Muscle of back (tissue), 11 donors: ENCODE results near the gene TMEM45A. TPM values are rescaled to one million over a fixed set of nuclear protein-coding genes. Genes with fewer than 3 reads are reported as not detected.
"Not testable (repeated sequence)": the region's sequence is repeated elsewhere in the genome, so short reads cannot be mapped to it uniquely, and the experiment has no call there.

ENCODE experiments used
- DNase-seq, 3 donors: peaks; one replicate each; pipeline versions ENCODE4 v3.0.0 to v3.0.0-alpha.2; 2013
- polyA plus RNA-seq, 10 donors: library from polyadenylated mRNA; unstranded; fragments of 120-200 nt; gene quantifications; one replicate each; pipeline ENCODE4 v1.2.1, GENCODE V29; 2013; ENCODE audit not compliant: insufficient read length in 10 of 10

Gene TMEM45A
- polyA plus RNA-seq, 10 donors = 16.0 to 38.5 (median 22.4) TPM

DNA sequence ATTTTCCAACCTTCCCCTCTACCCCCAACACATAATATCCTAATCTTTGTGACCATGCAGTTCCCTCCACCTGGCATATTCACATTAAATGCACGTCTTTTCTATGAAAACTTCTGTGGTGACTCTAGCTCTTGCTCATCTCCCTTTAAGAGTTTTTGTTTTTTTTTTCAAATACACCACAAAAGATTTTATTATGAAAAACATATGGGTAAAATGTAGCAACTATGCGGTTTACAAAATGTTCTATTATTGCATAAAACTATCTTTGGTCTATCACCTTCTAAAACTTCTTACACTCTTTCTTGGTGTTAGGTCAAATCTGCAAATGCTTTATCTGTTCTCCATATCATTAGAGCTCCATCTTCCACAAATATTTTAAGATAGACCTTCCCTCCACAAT, 78.4 kb downstream of the TMEM45A start:
- DNase-seq = no peak

DNA sequence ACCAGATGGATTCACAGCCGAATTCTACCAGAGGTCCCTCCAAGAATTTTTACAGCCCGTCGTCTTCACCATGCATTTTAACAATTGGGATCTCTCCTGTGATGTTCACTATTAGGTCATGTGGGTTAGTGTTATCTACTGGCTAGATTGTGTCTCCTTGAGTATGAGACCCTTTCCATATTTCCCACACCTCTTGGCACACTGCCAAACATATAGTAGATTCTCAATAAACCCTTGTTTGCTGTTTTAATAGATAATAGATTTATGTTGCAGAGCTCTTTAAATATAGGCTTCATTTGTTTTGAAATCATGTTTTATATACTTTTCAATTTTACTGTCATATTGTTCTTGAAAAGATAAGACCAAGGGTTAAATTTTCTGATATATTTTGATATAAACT, 82.1 kb downstream of the TMEM45A start:
- no peak for DNase-seq

DNA sequence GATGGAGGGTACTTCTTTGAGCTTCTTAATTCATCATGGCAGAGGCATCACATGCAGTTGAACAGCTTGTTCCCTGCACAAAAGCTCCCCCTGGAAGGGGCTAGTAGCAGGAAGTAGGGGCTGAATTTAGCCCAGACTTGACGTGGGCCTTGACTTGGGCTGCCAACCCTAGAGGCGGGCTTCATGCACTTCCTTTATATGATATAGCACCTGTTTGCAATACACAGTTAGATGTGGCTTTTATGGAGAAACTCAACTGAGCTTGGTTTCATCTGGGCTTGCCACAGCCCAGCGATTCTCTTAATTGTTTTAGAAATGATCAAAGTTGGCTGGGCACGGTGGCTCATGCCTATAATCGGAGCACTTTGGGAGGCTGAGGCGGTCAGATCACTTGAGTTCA, 83.3 kb downstream of the TMEM45A start:
- DNase-seq = no peak

DNA sequence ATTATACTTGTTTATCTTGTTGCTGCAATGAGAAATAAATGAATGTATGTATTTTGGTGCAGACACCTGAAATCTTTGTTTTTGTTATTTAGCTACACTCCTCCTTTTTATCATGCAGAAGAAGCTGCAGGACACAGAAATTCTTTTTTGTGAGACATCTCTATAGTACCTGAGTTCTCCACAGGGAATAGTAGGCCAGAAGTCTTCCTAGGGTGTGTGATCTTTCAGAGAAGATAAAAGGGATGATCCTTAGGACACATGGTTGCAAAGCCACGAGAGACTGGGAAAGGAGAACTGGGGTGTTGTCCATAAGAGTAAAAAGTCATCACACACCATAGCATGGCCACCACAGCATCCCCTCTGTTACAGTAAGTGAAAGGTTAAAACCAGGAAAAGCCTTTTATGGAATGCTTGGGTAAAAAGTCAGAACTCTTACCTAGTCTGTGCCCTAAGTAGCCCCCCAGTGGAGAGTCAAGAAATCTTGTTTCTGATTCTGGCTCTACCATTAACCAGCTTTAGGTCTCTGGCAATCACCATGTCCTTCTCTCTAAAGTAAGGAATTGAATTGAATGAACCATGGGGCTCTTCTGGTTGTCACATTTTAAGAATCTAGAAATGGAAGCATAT, 85.1 kb downstream of the TMEM45A start:
- no peak for DNase-seq

DNA sequence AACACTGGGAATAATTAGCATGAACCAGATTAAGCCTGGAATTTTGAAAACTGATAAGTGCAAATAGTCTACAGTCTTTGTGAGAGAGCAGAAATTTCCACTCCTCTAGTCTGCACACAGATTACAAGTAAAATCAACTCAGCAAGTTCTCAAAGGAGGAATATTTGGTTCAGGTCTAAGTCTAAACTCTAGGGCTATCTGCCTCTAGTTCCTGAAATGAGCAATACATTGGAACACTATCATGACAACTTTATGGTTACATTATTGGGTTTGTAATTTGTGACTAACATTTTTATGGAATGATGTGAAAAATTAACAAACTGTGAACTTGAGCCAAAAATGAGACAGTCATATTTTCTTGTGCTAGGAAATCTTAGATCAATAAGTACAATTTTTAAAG, 86.2 kb downstream of the TMEM45A start:
- no peak for DNase-seq

DNA sequence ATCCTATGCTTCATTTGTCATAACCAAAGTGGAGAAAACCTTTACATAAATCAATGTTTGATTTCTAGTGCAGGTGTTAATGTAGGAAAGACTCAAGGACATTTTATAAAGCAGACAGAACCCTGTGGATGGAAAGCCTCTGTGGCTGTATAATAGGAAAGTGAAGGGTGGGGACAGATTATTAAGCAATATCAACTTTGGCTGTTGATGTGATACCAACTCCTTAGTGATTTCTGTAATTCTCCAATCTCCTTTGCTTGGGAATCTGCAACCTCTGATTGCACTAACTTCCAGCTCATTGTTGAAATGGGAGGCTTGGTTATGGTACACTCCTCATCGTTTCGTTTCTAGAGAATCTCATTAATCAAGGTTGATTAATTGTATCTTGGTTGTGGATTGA, 87.7 kb downstream of the TMEM45A start:
- no peak for DNase-seq

DNA sequence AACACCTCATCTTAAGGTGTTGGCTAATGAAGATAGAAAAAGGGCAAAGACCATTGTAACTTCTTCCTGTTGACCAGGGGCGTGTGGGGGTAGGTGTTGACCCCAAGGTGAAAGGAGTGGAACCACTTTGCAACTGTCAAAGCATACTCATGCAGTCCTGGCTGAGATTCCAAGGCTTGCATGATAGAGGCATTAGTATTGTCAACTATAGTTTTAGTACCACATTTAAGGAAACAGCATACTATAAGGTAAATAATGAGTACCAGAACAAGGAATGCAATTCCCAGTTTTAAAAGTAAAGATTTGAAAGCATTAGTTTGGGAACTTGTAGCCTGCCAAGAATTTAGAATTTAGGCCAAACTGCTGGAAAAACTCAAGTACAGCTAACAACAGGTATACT, 89.2 kb downstream of the TMEM45A start:
- no peak for DNase-seq

DNA sequence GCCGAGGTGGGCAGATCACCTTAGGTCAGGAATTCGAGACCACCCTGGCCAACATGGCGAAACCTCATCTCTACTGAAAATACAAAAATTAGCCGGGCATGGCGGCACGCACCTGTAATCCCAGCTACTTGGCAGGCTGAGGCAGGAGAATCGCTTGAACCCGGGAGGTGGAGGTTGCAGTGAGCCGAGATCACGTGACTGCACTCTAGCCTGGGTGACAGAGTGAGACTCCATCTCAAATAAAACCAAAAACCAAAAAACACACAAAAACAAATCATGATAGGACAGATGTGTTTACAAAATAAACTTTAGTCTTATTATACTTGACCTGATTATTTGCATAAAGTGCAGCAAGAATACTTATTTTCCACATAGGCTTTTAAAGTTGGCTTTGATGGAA, 89.7 kb downstream of the TMEM45A start:
- not testable (repeated sequence) for DNase-seq

DNA sequence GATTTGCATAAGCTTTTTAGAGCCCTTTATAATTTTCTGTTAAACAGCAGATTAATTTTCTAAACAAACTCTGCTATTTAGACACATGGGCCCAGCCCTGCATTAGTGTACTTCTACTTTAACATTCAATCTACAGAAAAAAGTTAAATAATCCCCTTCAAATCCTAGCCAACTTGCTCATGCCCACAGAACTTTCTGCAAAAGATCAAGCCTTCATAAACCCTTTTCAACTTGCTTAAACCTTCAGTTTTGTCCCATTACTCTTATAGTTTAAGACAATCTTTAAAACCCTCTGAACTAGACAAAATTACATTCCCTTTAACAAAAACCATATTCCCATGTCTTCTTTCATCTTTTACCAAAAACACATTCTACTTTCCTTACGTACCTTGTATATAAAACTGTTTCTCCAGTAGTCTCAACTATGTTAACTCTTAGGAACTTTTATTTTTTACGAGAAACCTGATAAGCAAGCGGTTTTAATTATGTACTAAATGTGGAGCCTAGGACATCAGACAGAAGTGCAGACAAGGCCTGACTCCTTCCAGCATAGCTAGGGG, 91.8 kb downstream of the TMEM45A start:
- no peak for DNase-seq

DNA sequence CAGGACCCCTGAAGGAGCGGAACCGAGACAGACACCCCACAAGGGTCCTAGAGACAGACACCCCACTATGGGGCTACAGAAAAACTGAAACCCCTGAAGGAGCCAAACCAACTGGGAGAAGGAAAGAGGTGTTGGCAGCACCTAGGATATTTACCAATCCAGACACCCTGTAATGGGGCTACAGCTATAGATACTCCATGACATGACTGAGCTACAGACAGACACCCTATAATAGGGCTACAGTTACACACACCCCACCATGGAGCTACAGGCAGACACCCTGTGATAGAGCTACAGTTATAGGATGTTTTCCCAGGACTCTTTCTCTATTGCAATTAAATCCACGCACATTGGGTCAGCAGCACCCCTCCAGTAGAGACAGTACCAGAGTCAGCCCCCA, 94.4 kb downstream of the TMEM45A start:
- no peak for DNase-seq

DNA sequence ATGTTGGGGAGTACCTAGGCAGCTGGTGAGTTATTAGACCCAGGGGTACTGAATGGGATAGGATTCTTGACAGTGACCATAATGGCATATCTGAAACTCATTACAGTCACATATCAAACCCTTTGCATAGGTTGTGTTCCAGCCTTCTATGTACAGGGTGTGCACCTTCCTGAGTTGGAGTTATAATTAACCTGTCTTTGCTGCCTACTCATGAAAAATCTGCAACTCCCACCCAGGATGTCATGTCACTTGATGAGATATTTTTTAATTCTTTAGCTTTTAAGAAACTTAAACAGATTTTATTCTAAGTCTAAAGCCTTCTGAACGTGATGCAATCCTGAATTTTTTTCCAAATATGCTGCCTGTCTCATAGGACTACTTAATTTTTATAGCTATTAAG, 95.8 kb downstream of the TMEM45A start:
- no peak for DNase-seq

DNA sequence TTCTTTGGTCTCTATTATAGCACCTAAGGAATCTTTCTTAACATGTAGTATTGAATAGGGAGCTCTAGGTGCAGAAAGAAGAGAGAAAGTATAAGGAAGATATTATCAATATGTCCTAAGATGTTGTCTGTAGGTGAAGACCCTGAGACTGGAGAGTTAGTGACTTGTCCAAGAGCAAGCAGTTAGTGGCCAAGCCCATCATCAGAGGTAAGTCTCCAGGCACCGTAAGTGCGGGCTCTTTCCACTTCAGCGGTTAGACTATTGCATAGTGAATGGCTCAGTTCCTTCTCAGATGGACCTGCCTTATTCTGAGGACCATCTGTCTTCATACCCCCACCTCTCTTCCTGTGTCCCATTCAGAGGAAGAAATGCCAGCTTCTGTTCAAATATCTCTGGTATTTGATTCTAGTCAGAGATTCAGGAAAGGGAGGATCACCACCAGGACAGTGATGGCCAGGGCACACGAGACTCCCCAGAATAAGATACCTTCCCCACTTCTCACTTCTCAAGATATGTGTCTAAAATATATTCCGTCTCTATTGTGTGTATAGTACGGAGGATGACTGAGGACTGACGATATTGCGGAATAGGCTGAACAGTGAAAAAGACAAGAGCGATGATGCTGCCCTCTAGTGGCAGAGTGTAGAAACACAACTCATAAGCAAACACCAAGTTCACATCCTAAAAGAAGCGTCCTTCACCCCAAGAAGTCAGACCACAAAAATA, 97.9 kb downstream of the TMEM45A start:
- peak; percentile 74 to 86 (median 83) for DNase-seq

DNA sequence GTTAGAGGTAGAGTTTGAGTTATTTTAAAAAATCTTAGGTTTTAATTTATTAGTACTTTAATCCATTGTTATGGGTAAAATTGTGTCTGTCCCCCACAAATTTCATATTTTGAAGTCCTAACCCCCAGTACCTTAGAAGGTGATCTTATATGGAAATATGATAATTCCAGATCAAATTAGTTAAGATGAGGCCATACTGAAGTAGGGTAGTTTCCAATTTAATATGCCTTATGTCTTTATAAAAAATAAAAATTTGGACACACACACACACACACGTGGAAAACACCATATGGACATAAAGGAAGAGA, 98.4 kb downstream of the TMEM45A start:
- DNase-seq = no peak

DNA sequence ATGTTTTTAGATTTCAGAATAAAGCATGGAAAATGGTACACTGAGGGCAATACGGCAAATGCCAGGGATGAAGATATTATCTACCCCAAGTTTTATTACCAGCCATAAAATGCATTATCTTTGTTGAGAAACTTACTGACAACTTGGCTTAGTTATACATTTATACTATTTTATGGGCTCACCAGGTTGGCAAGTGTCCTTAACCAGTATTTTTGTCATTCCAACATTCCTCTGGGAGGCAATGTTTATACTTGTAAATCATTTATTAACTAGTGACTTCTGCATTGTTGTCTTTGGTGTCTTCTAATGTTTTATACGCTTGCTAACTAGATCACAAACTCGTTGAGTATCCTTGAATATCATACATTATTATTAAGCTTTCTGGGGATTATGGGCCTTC, 99.0 kb downstream of the TMEM45A start:
- no peak for DNase-seq

DNA sequence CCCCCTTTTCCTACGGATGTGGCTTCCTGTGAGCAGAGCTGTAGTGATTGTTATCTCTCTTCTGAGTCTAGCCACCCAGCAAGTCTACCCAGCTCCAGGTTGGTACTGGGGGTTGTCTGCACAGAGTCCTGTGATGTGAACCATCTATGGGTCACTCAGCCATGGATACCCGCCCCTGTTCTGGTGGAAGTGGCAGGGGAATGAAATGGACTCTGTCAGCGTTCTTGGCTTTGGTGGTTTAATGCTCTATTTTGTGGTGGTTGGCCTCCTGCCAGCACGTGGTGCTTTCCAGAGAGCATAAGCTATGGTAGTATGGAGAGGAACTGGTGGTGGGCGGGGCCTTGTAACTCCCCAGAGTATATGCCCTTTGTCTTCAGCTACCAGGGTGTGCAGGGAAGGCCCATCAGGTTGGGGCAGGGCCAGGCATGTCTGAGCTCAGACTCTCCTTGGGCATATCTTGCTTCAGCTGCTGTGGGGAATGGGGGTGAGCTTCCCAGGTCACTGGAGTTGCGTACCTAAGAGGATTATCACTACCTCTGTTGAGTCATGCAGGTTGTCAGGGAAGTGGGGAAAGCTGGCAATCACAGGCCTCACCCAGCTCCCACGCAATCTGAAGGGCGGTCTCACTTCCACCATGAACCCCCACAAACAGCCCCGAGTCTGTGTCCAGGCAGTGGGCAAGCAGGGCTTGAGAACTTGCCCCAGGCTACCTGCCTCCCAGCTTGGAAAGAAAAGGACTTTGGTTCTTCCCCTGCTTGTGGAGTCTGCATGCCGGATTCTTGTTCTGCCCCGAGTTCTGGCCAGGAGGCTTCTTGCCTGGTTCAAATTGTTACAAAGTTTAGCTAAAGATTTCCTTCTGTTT, 108.0 kb downstream of the TMEM45A start:
- no peak for DNase-seq

DNA sequence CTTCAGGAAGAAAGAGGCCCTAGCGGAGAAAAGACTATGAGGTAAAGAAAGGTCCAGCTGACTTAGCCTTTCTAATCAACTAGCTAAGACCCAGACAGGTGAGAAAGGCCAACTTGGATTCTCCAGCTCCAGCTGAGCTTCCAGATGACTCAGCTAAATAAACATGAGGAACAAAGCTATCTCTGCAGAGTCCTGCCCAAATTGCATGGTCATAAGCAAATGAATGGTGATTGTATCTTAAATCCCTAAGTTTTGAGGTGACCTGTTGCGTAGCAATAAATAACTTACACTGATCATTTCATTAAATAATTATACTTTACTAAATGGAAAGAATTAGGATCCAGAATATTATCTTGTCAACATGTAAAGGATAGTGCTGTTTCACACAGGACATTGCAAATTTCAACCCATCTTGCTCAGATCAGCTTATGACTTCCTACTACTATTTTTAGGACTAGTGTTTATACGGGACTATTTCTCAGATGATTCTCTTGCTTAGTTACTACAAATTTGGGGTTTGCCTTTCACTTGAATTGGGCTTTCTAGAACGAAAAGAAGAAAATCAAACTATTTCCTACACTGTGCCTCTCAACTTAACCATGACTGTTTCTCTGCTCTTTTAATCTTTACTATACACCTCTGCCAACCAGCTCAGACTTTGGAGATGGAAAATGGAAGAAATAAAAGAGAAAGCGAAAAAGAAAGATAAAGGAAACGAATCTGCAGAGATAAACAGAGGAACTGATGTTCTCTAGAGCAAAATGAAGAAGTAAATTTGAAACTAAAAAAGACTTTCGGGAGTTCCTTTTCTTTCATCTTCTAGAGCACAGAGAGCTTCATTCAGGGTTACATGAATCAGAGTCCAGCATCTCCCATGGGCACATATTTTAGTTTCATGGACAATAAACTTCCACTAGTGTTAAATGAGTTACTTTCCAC, 110.4 kb downstream of the TMEM45A start:
- DNase-seq = no peak

DNA sequence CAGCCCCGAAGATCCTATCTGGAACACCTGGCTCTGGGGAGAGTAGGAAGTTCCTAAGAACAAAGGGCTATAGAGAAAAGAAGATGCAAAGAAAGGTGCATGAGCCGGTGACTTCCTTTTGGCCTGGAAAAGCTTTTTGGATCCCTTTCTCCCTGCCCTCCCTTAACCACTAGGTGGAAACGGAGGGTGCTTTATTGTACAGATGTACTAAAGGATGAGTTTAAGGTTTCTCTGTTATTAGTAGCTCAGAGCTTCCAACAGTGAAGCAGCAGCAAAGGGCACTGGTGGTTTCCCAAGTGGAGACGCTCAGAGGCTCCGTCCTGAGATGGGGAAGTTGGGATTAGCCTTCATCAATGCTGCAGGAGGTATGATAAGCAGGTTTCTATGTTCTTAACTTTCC, 111.0 kb downstream of the TMEM45A start:
- peak in 2 of 3 donors; percentile 10 to 39 for DNase-seq

DNA sequence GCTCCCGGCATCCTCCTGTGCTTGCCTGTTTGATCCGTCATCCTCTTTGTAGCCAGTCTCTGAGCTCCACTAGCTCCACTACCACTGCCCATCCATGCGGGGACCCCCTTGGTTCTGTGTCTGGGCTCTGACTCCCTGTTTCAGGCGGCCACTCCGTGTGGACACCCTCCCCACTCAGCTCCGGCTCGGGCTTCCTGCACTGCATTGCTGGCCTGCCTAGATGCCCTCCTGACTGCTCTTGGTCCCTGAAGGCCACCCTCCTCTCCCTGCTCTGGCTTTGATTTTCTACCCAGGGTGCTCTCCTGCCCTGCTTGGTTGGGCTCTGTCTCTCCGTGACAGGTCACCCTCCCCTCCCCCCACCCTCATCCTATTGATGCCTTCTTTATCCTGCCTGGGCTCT, 112.9 kb downstream of the TMEM45A start:
- DNase-seq = no peak

DNA sequence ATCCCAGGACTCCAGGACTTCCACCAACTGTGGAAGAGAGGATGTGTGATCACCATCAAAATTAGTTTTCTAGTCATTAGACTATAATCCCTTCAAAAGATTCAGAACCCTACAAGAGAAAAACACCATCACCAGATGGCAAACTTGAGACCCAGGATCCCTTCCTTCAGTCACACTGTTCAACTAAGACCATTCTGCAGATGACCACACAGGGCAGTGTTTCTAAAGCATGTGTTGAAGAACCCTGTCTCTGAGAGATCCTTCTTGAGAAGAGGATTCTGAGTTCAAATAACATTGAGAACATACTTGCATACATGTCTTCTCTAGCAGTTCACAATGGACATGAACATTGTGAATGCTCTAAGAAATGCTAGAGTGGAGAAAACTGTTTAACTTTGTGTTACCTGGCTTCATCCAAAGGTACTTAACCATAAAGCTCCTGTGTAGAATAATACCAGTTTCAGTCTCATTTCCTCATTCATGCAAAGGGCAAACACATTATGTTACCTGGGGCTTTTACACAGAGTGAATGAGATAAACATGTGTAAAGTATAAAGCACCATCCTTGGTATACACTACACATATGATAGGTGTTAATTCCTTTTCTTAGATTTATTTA, 114.6 kb downstream of the TMEM45A start:
- no peak for DNase-seq

DNA sequence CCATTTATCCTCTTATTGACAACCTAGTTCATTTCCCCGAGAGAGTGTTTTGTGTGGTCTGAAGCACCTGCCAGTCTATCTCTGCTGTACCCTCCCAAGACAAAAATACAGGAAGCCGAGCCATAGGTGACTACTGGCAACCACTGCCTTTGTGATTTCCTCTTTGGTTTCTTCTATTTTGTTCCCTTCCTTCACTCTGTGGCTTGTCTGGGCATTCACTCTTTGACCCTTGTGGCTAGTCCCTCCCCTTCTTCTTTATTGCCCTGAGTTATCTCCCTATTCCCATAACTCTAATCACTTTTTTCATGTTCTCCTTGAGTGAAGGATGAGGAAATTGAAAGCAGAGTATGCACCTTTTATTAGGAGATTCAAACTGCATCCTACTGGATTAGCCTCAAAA, 116.9 kb downstream of the TMEM45A start, which contains the start of gene ADGRG7:
Gene ADGRG7 (plus strand): TSS at position 297 of the 400 bp plus-strand sequence. CDS start 256 bp downstream, outside the sequence.
- no peak for DNase-seq

DNA sequence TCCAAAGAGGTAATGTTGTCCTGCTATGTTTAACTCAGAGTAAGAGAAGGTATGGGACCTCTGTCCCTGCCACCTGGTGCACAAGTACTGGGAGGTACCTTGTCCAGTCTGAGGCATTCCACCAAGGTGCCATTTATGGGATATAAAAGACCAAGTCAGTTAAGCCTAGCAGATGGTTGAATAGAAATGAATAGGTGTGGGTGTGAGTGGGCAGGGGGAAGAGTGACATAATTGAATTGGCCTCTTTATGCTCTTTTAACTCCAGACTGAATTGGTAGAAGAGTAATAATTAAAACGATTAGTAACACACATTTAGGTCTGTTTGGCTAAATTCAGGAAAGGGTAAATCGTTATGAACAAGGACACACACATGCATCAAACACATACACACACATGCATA, 117.5 kb downstream of the TMEM45A start:
- no peak for DNase-seq
